C4-2B (cell line): Measurements from ENCODE around the gene MORN5.

ENCODE experiments used
- ZFX ChIP-seq: fragments of 450-650 bp; IDR thresholded peaks from 2 replicates; pipeline ENCODE4 v1.6.1; 2017
- TF ChIP-seq, protein P1 (sequence below): fragments of 450-650 bp; conservative IDR thresholded peaks from 2 replicates; pipeline ENCODE4 v1.5.1; 2017; ENCODE audit warnings: mild to moderate bottlenecking

DNA sequence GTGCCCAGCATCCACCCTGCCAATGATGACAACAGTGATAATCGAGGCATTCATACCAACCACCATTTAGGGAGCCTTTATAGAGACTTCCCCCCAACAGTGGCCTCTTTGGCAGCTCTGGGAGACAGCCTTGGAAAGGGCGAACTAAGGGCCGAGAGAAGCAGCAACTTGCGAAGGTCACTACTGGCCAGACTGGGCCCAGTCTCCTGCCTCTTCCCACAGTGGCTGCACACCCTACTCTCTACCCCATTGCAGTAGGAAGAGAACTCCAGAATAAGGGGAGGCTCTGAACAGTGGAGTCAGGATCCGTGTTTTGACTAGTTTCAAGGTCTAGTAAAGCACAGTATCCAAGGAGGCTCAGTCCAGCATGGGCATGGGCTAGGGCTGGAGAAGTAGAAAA lies 63.7 kb downstream of the MORN5 start:
- TF ChIP-seq, protein P1, sequence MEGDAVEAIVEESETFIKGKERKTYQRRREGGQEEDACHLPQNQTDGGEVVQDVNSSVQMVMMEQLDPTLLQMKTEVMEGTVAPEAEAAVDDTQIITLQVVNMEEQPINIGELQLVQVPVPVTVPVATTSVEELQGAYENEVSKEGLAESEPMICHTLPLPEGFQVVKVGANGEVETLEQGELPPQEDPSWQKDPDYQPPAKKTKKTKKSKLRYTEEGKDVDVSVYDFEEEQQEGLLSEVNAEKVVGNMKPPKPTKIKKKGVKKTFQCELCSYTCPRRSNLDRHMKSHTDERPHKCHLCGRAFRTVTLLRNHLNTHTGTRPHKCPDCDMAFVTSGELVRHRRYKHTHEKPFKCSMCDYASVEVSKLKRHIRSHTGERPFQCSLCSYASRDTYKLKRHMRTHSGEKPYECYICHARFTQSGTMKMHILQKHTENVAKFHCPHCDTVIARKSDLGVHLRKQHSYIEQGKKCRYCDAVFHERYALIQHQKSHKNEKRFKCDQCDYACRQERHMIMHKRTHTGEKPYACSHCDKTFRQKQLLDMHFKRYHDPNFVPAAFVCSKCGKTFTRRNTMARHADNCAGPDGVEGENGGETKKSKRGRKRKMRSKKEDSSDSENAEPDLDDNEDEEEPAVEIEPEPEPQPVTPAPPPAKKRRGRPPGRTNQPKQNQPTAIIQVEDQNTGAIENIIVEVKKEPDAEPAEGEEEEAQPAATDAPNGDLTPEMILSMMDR, result no peak
- no peak for TF ChIP-seq ZFX
